SK-N-SH (cell line): ENCODE data around the gene CACNA1D. TPM values are rescaled to one million over a fixed set of nuclear protein-coding genes. Genes with fewer than 3 reads are reported as not detected.
A peak's percentile ranks its signal among the peaks of the same experiment; 100 is the strongest.

Source experiments
- CTCF ChIA-PET: fragments of 300-600, 350-600 bp; formaldehyde crosslinking; extraction: SDS; loops from one replicate; lab custom pipeline; 2021; lab: Yijun Ruan, JAX
- POLR2A ChIA-PET: fragments of 350-600 bp; sonication (Branson Sonifier 250); formaldehyde crosslinking; extraction: SDS; loops from one replicate; lab custom pipeline; 2020; ENCODE audit warnings: antibody characterized with exemption, inconsistent platforms; lab: Yijun Ruan, JAX
- DNase-seq: peaks from one replicate; pipeline ENCODE4 v3.0.0; 2012
- H2AFZ ChIP-seq: fragments of 200-600 bp; sonication (generic); 2 replicates; pipeline ENCODE4 v1.8.1; 2016; ENCODE audit warnings: antibody characterized with exemption, mild to moderate bottlenecking, low read depth
- H3F3A ChIP-seq: fragments of 200-600 bp; sonication (generic); replicated peaks from 2 replicates; pipeline ENCODE3; 2016; ENCODE audit warnings: antibody characterized with exemption, mild to moderate bottlenecking; ENCODE audit not compliant: insufficient read depth
- H3K27ac ChIP-seq, 2 experiments: fragments of 200-500 bp in 1 of 2; fragments of 200-600 bp in 1 of 2; sonication (Bioruptor generic) in 1 of 2; sonication (generic), shearing (Covaris generic) in 1 of 2; 2 replicates each; pipeline versions ENCODE4 v1.5.1 to v1.6.1; 2014 to 2016; ENCODE audit warnings: low read depth in 2 of 2, inconsistent platforms in 1 of 2, low read length in 1 of 2, mild to moderate bottlenecking in 1 of 2, mixed read lengths in 1 of 2
- H3K27me3 ChIP-seq: fragments of 200-600 bp; sonication (generic), shearing (Covaris generic); 2 replicates; pipeline ENCODE4 v1.6.1; 2016; ENCODE audit warnings: mixed run types; ENCODE audit not compliant: insufficient read depth
- H3K36me3 ChIP-seq, 2 experiments: fragments of 200-500 bp in 1 of 2; fragments of 200-600 bp in 1 of 2; sonication (Bioruptor generic) in 1 of 2; sonication (generic) in 1 of 2; replicated peaks in 1 of 2; 2 replicates each; pipeline versions ENCODE3 to v1.5.1; 2014 to 2016; ENCODE audit warnings: low read length in 1 of 2, mild to moderate bottlenecking in 1 of 2; ENCODE audit not compliant: insufficient read depth in 2 of 2, control insufficient read depth in 1 of 2
- H3K4me1 ChIP-seq, 2 experiments: fragments of 200-500 bp in 1 of 2; fragments of 200-600 bp in 1 of 2; sonication (Bioruptor generic) in 1 of 2; sonication (generic), shearing (Covaris generic) in 1 of 2; 2 replicates each; pipeline versions ENCODE4 v1.5.1 to v1.6.1; 2014 to 2016; ENCODE audit warnings: low read depth in 1 of 2, low read length in 1 of 2, mixed run types in 1 of 2; ENCODE audit not compliant: insufficient read depth in 2 of 2, control insufficient read depth in 1 of 2
- H3K4me2 ChIP-seq: fragments of 200-600 bp; sonication (generic), shearing (Covaris generic); 2 replicates; pipeline ENCODE4 v1.6.1; 2017; ENCODE audit warnings: mixed run types
- H3K4me3 ChIP-seq, 2 experiments: fragments of 200-500 bp in 1 of 2; fragments of 200-600 bp in 1 of 2; sonication (Bioruptor generic) in 1 of 2; sonication (generic), shearing (Covaris generic) in 1 of 2; 2 replicates each; pipeline versions ENCODE4 v1.5.1 to v1.8.1; 2014 to 2016; ENCODE audit warnings: low read depth in 2 of 2, inconsistent platforms in 1 of 2, low read length in 1 of 2, mild to moderate bottlenecking in 1 of 2, mixed read lengths in 1 of 2, moderate library complexity in 1 of 2
- H3K79me2 ChIP-seq: fragments of 200-600 bp; sonication (generic); 2 replicates; pipeline ENCODE4 v1.8.1; 2017; ENCODE audit warnings: mild to moderate bottlenecking; ENCODE audit not compliant: insufficient read depth
- H3K9ac ChIP-seq: fragments of 200-600 bp; sonication (generic); 2 replicates; pipeline ENCODE4 v1.6.1; 2017; ENCODE audit warnings: mixed run types
- H3K9me2 ChIP-seq: fragments of 200-600 bp; sonication (generic); 2 replicates; pipeline ENCODE4 v1.6.1; 2017; ENCODE audit warnings: mixed run types
- H3K9me3 ChIP-seq: fragments of 200-600 bp; sonication (generic); 2 replicates; pipeline ENCODE4 v1.6.1; 2017; ENCODE audit warnings: mixed run types, mild to moderate bottlenecking, moderate library complexity
- H4K20me1 ChIP-seq: fragments of 200-600 bp; sonication (generic); 2 replicates; pipeline ENCODE4 v1.6.1; 2017; ENCODE audit warnings: mild to moderate bottlenecking, mixed run types; ENCODE audit not compliant: insufficient read depth
- CHD2 ChIP-seq: fragments of 150-350 bp; IDR thresholded peaks from 2 replicates; pipeline ENCODE4 v1.6.1; 2018; ENCODE audit warnings: low read length; ENCODE audit not compliant: partially characterized antibody
- ELF1 ChIP-seq: IDR thresholded peaks from 2 replicates; pipeline ENCODE4 v1.4.0; 2012
- EP300 ChIP-seq, 2 experiments: IDR thresholded peaks; 2 replicates each; pipeline versions ENCODE4 v1.4.0 to v1.6.1; 2012; ENCODE audit warnings: borderline replicate concordance in 1 of 2, low read depth in 1 of 2, low read length in 1 of 2
- FOSL2 ChIP-seq: IDR thresholded peaks from 2 replicates; pipeline ENCODE4 v1.4.0; 2012; ENCODE audit warnings: low read depth, mild to moderate bottlenecking, moderate library complexity, borderline replicate concordance
- FOXM1 ChIP-seq: IDR thresholded peaks from 2 replicates; pipeline ENCODE4 v1.4.0; 2012; ENCODE audit warnings: low read depth, mild to moderate bottlenecking
- MEF2A ChIP-seq: IDR thresholded peaks from 2 replicates; pipeline ENCODE4 v1.4.0; 2012; ENCODE audit warnings: low read depth, borderline replicate concordance
- RAD21 ChIP-seq: IDR thresholded peaks from 2 replicates; pipeline ENCODE4 v1.6.1; 2012; ENCODE audit warnings: mild to moderate bottlenecking, low read length
- RCOR1 ChIP-seq: fragments of 150-350 bp; IDR thresholded peaks from 2 replicates; pipeline ENCODE4 v1.6.1; 2017; ENCODE audit warnings: antibody characterized with exemption, low read length
- SIN3A ChIP-seq: IDR thresholded peaks from 2 replicates; pipeline ENCODE4 v1.6.1; 2012; ENCODE audit warnings: low read depth, mild to moderate bottlenecking, low read length, moderate library complexity, borderline replicate concordance
- WGBS: methylation state at CpG from one replicate; pipeline ENCODE4 v1.1.6; 2017; ENCODE audit warnings: low lambda C conversion rate; 5-methylcytosine and 5-hydroxymethylcytosine counted together
- polyA plus RNA-seq, 3 experiments: library from polyadenylated mRNA; depleted of rRNA; stranded (reverse); fragments of >200 nt; gene quantifications; 2 replicates each; pipeline ENCODE4 v1.2.3, GENCODE V29; 2012
- TF ChIP-seq, protein P1 (sequence below): fragments of 200-600 bp; sonication (generic); IDR thresholded peaks from 2 replicates; pipeline ENCODE4 v1.6.1; 2017; ENCODE audit warnings: antibody characterized with exemption, mild to moderate bottlenecking, moderate library complexity
- TF ChIP-seq, protein P2 (sequence below): IDR thresholded peaks from 2 replicates; pipeline ENCODE4 v1.4.0; 2012; ENCODE audit warnings: low read depth
- TF ChIP-seq, protein P3 (sequence below): fragments of 150-350 bp; IDR thresholded peaks from 2 replicates; pipeline ENCODE4 v1.6.1; 2016; ENCODE audit warnings: mild to moderate bottlenecking, low read depth, low read length

Gene CACNA1D
- polyA plus RNA-seq, 1 of the 3 experiments (the other 2 are of a cell fraction): 0.12 TPM

DNA sequence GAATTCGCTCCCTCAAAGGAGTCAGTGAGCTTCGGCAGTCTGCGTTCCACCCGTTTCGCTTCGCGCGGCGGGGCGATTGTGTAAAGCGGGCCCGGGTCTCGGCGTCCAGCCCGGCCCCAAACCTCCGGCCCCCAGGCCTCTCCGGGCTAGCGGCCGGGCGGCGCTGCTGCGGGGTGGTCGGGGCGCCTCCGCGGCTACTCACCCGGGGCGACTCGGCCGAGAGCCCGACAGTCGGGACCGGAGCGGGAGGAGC, 351.4 kb downstream of the CACNA1D start:
- Histone ChIP-seq H4K20me1 (no peaks in the 10 kb centered on the region), H3K9me3 (no peaks in the 10 kb centered on the region), H3K27me3 (peaks cover 30% of the 10 kb centered on the region), H2AFZ (peak overlapping the region; percentile 16; the same call in 1 of the 2 replicates), H3K9me2 (no peaks in the 10 kb centered on the region), H3K4me3 (peak overlapping the region; percentile 44 to 46; a peak in 3 of 4 replicates), H3K4me2 (peak overlapping the region; percentile 72), H3K79me2 (no peaks in the 10 kb centered on the region), H3K36me3 (no peaks in the 10 kb centered on the region), H3F3A (no peaks in the 10 kb centered on the region), H3K4me1 (peaks cover 0 to 14% of the 10 kb centered on the region in 2 experiments; a peak in 1 of 4 replicates), H3K9ac (no peak overlapping the region), H3K27ac (no peak overlapping the region)
- CTCF ChIA-PET: interaction anchor here (1.5 kb wide), 1 partner anchor 46 kb away, joined by 3 read pairs; no protein-coding TSS in a partner anchor
- POLR2A ChIA-PET: no interaction called here
- TF ChIP-seq, protein P1, sequence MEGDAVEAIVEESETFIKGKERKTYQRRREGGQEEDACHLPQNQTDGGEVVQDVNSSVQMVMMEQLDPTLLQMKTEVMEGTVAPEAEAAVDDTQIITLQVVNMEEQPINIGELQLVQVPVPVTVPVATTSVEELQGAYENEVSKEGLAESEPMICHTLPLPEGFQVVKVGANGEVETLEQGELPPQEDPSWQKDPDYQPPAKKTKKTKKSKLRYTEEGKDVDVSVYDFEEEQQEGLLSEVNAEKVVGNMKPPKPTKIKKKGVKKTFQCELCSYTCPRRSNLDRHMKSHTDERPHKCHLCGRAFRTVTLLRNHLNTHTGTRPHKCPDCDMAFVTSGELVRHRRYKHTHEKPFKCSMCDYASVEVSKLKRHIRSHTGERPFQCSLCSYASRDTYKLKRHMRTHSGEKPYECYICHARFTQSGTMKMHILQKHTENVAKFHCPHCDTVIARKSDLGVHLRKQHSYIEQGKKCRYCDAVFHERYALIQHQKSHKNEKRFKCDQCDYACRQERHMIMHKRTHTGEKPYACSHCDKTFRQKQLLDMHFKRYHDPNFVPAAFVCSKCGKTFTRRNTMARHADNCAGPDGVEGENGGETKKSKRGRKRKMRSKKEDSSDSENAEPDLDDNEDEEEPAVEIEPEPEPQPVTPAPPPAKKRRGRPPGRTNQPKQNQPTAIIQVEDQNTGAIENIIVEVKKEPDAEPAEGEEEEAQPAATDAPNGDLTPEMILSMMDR: no peak
- TF ChIP-seq ELF1 (no peak), FOSL2 (no peak), RCOR1 (no peak), CHD2 (no peak)
- TF ChIP-seq, protein P2, sequence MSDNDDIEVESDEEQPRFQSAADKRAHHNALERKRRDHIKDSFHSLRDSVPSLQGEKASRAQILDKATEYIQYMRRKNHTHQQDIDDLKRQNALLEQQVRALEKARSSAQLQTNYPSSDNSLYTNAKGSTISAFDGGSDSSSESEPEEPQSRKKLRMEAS: no peak
- DNase-seq: peak; percentile 75
- 5% methylated on average over 4 of the region's 34 CpGs for WGBS

DNA sequence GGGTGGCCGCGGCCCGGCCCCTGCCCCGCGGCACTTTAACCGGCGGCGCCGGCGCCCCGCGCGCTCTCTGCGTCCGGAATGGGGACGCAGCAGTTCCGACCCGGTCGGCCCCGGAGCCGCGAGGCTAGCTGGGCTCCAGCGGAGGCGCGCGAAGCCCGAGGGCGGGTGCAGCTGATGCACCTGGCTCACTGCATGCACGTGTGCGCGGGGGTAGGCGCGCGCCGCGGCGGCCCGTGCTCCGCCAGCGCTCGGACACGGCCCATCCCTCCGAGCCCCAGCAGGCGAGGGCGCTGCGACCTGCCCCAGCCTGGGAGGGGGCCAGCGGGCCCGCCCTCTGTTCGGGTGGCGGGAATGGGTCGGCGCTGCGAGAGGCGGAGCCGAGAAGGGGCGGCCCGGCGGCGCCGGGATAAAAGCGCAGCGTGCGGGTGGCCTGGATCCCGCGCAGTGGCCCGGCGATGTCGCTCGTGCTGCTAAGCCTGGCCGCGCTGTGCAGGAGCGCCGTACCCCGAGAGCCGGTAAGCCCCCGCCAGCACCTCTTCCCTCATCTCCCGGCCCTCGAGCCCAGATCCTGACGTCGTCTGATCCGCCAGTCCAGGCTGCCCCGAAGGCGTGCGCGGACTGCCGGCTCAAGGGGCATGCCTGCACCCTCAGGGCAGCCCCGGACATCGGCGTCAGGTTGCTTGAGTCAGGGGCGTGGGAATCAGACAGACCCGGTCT, 351.9 kb downstream of the CACNA1D start, which contains the start of the genes CHDH and IL17RB:
Gene CHDH, minus strand, starts transcription at position 286 of the 717 bp plus-strand sequence. CDS start 22,411 bp downstream, outside the sequence.
Gene IL17RB, plus strand, starts transcription at position 435 of the 717 bp plus-strand sequence. Its CDS starts 21 bp downstream, at position 456.
- Histone ChIP-seq H2AFZ (peak within 1 kb of the TSS; percentile 16; the same call in 1 of the 2 replicates), H3K27me3 (peaks cover 30% of the 10 kb centered on the region), H3K4me3 (peak within 1 kb of the TSS; percentile 44 to 46; a peak in 3 of 4 replicates), H3K4me1 (peaks cover 0 to 11% of the 10 kb centered on the region in 2 experiments; a peak in 1 of 4 replicates), H4K20me1 (no peaks in the 10 kb centered on the region), H3K36me3 (no peaks in the 10 kb centered on the region), H3K9me3 (no peaks in the 10 kb centered on the region), H3K27ac (no peak within 1 kb of the TSS), H3K9ac (no peak within 1 kb of the TSS), H3F3A (no peaks in the 10 kb centered on the region), H3K9me2 (no peaks in the 10 kb centered on the region), H3K4me2 (peak within 1 kb of the TSS; percentile 72), H3K79me2 (no peaks in the 10 kb centered on the region)
- POLR2A ChIA-PET: no interaction called here
- DNase-seq: peak; percentile 83
- WGBS: 0% methylated on average over 8 of the region's 91 CpGs
- TF ChIP-seq SIN3A (no peak), MEF2A (no peak), RAD21 (no peak), EP300 (IDR thresholded peaks at IDR 0.05; ENCODE audit: borderline replicate concordance in 1 of 2, low read depth in 1 of 2, low read length in 1 of 2) (no peak), FOXM1 (no peak)
- TF ChIP-seq, protein P3, sequence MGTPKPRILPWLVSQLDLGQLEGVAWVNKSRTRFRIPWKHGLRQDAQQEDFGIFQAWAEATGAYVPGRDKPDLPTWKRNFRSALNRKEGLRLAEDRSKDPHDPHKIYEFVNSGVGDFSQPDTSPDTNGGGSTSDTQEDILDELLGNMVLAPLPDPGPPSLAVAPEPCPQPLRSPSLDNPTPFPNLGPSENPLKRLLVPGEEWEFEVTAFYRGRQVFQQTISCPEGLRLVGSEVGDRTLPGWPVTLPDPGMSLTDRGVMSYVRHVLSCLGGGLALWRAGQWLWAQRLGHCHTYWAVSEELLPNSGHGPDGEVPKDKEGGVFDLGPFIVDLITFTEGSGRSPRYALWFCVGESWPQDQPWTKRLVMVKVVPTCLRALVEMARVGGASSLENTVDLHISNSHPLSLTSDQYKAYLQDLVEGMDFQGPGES: no peak
- CTCF ChIA-PET: no interaction called here
